Measurements from ENCODE around the gene CDH19.

Gene CDH19

GRCh38 chr18:66603941-66604627 lies at the start of gene CDH19:
Gene CDH19, minus strand, starts transcription at chr18:66604090. Its CDS starts 31,886 bp downstream, at chr18:66572204.
- DNase-seq: no peak

GRCh38 chr18:66647671-66648070 lies 43.8 kb upstream of the CDH19 start:
- peak; percentile 20 for DNase-seq

GRCh38 chr18:66646609-66647008 lies 42.7 kb upstream of the CDH19 start:
- no peak for DNase-seq

- no peak for DNase-seq
Measured at GRCh38 chr18:66645983-66646382, 42.1 kb upstream of the CDH19 start.

DNA sequence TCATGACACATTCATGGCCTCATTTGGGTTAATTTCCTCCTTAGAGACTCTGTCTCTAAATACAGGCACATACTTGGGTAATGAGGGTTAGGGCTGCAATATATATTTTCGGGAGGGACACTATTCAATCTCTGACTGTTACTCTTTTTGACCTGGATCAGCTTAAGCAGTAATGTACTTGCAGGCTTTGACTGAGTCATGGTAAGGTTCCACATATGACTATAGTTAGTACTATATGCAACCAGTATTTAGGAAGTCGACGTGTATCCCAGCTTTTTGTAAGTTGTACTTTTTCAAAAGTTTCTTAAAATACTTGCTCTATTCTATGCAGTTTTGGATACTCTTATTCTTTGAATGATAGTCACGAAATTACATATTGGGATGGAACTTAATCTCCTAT lies 37.2 kb upstream of the CDH19 start:
- DNase-seq: peak; percentile 47

- DNase-seq: peak; percentile 81
Measured at GRCh38 chr18:66640431-66640830, 36.5 kb upstream of the CDH19 start.

- DNase-seq: peak; percentile 75
Measured at GRCh38 chr18:66638856-66639629, 35.2 kb upstream of the CDH19 start.

GRCh38 chr18:66635342-66635741 lies 31.5 kb upstream of the CDH19 start:
- DNase-seq: no peak

GRCh38 chr18:66632756-66633155 lies 28.9 kb upstream of the CDH19 start:
- peak; percentile 57 for DNase-seq

GRCh38 chr18:66630831-66631230 lies 26.9 kb upstream of the CDH19 start:
- DNase-seq: peak; percentile 58

- DNase-seq: no peak
Measured at GRCh38 chr18:66623821-66624220, 19.9 kb upstream of the CDH19 start.

DNA sequence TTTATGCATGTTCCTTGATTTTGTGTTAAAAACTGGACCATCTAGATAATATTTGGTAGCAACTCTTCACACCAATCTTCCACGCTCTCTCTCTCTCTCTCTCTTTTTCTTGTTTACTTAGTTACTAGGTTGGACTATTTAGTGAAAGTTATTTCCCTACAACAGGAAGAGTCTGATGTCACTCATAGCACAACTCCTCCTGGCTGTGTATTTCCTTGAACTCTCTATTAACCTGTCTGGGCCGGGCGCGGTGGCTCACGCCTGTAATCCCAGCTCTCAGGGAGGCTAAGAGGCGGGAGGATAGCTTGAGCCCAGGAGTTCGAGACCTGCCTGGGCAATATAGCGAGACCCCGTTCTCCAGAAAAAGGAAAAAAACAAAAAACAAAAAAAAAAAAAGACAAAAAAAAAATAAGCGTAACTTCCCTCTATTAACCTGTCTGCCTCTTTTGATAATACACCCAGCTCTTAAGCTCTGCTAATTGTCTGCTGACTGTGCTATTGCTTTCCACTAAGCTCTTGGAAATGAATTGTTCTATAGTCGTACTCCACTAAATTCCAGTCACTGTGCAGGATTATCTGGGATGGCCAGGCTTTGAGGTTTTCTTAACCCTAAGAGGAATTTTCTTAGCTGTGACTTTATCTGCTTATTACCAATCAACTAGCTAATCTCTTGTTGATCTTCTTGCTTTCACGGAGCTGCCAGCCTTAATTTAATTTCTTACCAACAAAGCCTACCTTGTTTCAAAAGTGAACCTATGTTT lies 18.1 kb upstream of the CDH19 start:
- no peak for DNase-seq

DNA sequence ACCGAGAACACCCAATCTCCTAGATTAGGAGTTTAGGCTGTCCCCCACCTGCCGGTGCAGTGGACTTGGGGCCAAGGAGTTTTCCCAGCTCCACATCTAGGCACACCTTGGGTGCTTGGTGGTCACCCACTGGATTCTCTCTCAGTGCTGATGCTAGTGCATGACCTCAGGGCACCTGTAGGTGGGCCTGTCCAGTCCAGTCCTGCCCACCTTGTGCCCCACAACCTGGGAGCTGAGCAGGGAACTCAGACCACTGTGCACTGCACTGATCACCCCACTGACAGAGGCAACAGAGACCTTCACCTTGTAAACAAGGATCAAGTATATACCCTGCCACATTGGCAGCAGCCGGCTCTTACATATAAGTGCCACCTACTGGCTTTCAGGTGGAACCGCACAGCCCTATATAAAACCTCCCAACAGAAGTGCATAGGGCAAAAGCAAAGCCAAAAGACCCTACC lies 12.7 kb upstream of the CDH19 start:
- DNase-seq: no peak

DNA sequence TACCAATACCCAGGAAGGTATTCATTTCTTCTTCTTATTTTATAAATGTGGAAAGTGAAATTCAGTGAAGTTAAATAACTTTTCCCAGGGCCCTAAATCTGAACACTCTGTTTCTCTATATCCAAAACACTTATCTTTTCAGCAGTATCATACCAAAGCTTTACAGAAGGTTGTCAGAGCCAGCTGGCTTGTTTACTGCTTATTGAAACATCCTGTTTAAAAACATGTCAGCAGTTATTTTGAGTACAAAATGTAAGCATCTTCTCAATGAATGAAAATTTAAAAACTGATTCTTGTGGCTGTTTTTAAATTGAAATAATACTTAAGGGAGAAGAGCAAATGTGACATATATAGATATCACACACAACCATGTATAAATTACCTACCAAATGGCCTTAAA lies 11.3 kb upstream of the CDH19 start:
- DNase-seq: no peak

GRCh38 chr18:66607632-66608031 lies 3.7 kb upstream of the CDH19 start:
- no peak for DNase-seq

- no peak for DNase-seq
Measured at GRCh38 chr18:66601649-66602048, 2.2 kb downstream of the CDH19 start.

DNA sequence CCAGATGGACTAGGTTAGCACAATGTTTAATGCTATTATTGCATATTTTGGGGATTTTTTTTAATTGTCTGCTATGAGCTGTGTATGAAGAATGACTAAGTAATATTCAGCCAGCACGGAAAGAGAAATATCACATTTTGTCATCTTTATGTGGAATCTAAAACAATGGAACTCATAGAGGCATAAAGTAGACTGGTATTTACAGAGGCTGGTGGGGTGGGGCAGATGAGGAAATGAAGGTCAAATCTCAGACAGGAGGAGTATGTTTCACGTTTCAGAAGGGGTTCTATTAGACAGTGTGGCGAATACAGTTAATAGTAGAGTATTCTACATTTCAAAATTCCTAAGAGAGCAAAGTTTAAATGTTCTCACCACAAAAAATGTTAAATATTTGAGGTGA lies 4.7 kb downstream of the CDH19 start:
- no peak for DNase-seq

DNA sequence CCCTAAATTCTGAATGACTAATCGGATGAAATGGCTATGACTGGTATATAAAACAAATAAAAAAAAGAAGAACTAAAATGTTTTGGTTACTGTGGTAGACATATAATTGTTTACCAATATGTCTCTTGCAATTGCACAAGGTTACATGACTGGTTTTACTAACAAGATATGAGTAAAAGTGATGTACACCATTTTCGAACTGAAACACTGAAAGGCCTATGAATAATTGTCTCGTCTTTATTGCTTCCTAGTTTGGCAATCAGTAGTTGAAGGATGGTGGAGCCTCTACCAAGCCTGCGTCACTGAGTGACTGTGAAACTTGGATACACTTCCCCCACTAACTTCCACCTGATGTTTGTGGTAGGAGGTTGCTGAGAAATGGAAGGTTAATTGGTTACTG lies 16.5 kb downstream of the CDH19 start:
- DNase-seq: no peak

DNA sequence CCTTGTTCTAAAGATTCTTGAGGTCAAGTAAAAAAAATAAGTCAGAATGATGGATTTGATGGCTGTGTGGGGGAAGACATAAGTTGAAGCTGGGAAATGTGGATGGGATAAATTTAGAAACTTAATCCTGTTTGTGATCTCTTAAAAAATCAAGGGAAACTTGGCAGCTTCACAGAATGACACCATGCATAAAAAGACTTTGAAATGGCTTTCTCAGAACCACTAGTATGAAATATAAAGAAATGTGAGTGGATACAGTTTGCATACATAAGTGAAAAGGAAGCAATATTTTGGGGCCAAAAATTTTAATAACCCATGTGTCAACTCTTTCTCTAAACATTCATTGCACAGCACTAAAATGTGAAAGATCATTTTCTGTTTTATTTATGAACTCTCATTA lies 21.7 kb downstream of the CDH19 start:
- DNase-seq: no peak

DNA sequence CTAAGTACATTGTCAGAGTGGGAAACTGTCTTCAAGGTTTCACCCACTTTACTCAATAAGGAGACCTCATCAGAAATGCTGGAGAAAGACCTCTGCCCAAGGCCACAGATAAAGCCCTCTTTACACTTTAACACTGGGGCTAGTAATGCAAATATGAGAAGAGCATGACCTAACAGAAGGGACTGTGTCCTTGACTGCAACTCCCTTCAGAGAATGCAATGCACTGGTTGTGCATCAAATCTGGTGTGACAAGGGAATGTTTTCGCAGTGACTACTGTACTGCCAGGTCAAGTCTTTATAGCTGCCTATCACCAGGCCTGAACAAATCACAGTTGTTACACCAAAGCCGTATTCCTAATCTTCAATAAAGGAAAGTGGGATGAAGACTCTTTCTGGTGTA lies 28.6 kb downstream of the CDH19 start:
- DNase-seq: no peak

DNA sequence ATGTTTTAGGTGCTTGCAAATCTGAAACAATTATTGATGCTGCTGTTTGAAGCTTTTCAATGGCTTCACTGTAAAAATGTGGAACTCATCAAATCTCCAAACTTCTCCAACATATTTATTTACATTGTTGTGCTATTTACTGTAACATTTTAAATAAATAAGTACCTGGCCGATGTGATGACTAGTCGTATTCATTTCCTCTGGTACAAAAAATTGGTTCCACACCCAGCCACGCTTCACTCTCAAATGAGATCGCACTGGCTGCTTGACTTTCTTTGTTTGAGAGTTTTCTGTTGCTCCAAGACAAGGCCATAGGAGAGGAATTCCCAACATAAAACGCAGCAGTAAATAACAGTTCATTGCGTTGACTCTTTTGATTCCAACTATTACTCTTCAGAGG lies 32.0 kb downstream of the CDH19 start:
- no peak for DNase-seq

DNA sequence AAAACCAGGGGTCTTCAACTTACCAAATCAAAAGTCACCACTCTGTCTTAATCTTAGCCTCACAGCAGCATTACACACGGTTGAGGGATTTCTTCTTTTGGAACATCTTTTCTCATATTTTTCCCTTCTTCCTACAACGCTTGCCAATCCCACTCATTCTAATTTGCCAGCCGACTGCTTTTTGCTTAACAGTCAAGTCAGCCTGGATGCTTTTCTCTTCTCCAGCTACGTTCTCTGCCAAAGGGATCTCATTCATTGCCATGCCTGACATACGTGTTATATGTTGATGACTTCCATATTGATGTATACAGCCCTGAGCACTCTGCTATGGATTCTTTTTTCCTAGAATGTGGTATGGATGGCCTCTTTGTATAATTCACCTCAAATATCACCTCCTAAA lies 37.3 kb downstream of the CDH19 start:
- DNase-seq: no peak

GRCh38 chr18:66564236-66564635 lies 39.7 kb downstream of the CDH19 start:
- DNase-seq: no peak

- DNase-seq: no peak
Measured at GRCh38 chr18:66562279-66562678, 41.6 kb downstream of the CDH19 start.

All from suppressor macrophage treated with lipopolysaccharide for 4 hours (primary cell).